Activated CD8-positive, alpha-beta memory T cell treated with anti-CD3 and anti-CD28 coated beads for 24 hours (primary cell): ENCODE results near the gene ATP9B.
"Not testable (repeated sequence)": the region's sequence is repeated elsewhere in the genome, so short reads cannot be mapped to it uniquely, and the experiment has no call there.

Experiments used
- DNase-seq: peaks from one replicate; pipeline ENCODE4 v3.0.0-alpha.2; 2020

The ATP9B gene

GRCh38 chr18:79071037-79071436 is 1.8 kb downstream of the ATP9B start:
- no peak for DNase-seq

DNA sequence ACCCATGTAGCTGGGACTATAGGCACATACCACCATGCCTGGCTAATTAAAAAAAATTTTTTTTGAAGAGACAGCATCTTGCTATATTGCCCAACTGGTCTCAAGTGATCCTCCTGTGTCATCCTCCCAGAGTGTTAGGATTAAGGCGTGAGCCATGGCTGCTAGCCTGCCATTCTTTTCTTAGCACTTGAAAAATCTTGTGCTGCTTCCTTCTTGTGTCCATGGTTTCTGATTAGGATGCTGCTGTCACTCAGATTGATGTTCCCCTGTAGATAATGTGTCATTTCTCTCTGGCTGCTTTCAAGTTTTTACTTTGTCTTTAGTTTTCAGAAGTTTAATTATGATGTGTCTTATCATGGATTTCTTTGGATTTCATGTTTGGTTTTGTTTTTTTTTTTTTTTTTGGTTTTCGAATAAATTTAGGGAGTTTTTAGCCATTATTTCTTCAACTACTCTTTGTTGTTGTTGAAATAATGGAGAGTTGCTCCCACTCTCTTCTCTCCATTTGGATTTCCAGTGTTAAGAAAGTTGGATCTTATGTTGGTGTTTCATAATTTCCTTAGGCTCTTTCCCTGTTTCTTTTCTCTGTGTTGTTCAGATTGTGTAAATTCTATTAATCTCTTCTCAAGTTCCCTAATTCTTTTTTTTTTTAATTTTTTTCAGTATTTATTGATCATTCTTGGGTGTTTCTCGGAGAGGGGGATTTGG is 2.5 kb downstream of the ATP9B start:
- DNase-seq: no peak

- not testable (repeated sequence) for DNase-seq
Measured at GRCh38 chr18:79072655-79073054, 3.5 kb downstream of the ATP9B start.

DNA sequence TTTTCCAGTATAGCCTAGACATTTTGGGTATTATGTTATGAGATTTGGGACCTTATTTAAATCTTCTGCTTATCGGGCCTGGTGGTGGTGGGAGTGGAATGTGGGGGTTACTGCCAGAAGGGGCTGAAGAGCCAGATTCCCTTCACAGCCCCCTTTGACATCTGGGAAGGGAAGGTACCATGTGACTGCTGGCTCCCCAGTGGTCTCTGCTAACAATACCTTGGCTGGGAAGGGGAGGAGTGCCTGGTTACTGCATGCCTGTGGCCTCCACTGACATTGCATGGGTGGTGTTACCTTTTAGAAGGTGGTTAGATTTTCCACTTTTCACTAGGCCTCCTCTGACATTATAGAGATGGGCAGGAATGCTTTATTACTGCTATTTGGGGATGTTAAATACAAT is 8.0 kb downstream of the ATP9B start:
- no peak for DNase-seq

GRCh38 chr18:79078791-79079190 is 9.6 kb downstream of the ATP9B start:
- DNase-seq: not testable (repeated sequence)

- DNase-seq: no peak
Measured at GRCh38 chr18:79092874-79093273, 23.7 kb downstream of the ATP9B start.

DNA sequence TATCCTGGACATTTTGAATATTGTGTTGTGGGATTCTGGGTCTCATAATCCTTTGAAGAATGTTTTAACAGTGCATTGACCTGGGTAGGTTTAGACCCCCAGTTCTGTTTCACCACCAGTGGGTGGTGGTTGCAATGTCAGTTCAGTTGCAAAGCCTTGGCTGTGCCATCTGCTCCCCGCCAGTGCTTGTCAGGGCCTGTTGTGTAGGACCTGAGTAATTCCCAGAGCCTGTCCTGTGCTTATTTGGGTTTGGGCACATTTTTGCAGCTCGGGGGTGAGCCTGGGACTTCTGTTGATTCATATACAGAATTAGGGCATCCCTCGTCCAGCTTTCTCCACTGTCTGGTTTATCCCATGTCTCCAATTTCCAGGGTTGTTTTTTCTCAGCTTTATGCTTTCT is 24.8 kb downstream of the ATP9B start:
- no peak for DNase-seq

DNA sequence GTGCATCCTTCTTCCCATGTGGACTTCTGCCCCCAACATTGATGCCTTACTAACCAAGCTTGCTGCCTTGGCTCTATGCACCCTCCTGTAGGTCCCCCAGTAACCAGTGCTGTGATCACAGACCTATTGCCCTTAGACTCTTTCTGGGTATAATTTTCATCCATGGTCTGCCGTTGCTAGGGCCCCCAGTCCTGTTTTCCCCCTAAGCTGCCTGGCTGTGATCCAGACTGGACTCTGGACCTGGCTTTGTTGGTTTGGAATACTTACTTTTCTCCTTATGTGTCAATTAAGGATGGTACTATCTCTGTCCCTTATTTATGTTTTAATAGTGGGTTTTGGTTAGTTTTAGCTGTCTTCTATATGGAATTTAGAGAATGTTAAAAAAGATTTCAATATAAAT is 26.0 kb downstream of the ATP9B start:
- no peak for DNase-seq

DNA sequence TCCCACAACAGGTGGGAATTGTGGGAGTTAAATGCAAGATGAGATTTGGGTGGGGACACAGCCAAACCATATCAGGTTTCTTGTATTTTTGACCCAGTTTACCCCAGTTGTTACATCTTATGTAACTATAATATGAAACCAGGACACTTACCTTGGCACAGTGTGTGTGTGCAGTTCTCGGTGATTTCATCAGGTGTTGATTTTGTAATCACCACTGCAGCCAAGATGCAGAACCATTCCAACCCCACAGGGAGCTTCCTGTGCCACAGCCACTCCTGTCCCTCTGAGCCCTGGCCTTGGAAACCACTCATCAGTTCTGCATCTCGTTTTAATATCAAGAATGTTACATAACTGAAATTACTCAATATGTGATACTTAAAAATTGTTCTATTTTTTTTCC is 31.8 kb downstream of the ATP9B start:
- no peak for DNase-seq

GRCh38 chr18:79102886-79103285 is 33.7 kb downstream of the ATP9B start:
- no peak for DNase-seq

DNA sequence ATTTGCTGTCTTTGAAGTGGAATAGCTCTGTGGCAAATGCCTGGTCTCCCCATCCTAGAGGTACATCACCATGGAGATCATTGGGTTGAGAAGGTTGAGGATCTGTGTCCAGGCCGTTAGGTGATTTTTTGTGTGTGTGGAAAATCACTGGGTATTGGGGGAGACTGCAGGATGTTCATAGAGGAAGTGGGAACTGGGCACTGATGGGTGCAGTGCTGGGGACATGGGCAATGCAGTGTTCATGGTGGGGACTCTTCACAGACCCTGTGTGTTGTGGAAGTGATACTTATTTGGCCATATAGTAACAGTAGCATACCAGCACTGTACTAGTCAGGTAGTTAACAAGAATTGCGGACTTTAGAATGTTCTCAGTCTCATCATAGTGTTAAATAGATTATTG is 34.9 kb downstream of the ATP9B start:
- no peak for DNase-seq

GRCh38 chr18:79105455-79105854 is 36.3 kb downstream of the ATP9B start:
- no peak for DNase-seq

DNA sequence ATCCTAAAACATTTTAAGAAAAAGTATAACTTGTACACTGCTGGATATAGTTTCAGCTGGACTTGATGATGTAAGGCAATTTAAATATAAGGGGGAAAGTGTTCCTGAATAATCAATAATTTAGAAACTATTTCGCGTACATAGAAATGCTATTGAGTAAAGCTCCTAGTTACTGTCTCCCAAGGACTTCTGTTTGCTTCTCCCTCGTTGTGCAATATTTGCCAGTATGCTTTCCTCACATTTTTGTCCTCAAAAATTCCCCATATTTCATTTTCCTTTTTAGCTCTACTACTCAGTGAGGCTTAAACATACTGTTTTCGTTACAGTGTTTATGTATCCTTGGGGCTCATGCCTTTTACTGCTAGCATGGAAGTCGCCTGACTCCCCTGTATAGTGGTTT is 36.9 kb downstream of the ATP9B start:
- no peak for DNase-seq

DNA sequence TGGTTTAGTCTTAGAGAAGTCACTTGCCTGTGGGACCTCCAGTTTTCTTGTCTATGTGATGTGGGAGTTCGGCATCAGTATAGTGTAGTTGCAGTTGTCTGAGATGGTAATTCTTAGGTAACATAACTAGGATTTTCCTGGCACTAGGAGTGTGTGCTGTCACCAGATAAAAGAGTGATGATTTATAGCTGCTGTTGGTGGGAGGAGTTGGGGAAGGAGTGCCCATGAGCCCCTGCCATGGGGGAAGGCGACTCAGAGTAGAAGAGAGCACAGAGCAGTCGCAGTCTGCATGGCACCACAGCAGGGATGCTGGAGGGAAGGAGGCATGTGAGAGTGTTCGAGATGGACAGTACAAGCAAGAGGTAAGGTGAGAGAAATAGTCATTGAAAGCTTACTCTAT is 38.7 kb downstream of the ATP9B start:
- DNase-seq: no peak

DNA sequence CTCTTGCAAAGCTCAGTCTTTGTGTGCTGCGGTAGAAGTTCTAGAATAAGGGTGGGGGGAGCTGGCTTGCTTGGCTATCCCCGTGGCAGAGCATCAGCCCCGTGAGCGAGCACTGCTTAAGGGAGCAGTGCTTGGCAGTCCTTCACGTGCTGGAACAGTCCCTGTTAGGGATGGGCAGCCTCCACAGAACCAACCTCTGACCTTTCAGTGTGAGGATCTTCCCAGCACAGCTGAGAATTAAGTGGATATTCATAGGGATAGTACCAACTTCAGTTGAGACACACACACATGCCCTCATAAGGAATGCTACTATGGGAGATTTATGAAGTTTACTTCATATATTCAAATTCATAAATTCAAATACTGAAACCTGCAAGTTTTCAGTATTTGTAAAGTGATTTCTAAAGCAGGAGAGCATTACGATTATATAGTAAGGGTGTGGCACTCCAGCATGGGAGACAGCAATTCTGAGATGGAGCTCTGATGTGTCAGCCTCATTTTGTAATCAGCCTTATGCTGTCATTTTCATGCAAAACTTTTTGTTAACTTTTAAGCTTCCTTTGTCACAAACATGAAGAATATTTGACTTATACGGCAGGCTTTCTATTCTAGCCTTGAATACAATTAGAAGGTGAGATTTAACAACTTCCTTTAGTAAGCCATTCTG is 39.5 kb downstream of the ATP9B start:
- DNase-seq: no peak

- DNase-seq: no peak
Measured at GRCh38 chr18:79111483-79111882, 42.3 kb downstream of the ATP9B start.

GRCh38 chr18:79117385-79117784 is 48.2 kb downstream of the ATP9B start:
- DNase-seq: no peak

DNA sequence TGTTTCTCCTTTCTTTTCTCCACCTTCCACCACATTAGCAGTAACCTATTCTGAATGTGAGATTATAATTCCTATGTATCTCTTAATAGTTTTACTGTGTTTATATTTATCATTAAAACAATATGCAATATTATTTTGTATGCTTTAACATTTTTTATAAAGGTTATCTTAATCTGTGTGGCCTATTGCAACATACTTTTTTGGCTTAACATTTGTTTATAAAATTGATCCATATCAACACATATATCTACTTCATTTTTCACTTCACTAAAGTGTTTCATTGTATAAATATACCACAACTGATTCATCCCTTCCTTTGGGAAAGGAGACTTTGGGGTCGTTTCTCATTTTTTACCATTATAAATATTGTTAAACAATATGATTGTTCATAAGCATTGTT is 48.6 kb downstream of the ATP9B start:
- DNase-seq: no peak

DNA sequence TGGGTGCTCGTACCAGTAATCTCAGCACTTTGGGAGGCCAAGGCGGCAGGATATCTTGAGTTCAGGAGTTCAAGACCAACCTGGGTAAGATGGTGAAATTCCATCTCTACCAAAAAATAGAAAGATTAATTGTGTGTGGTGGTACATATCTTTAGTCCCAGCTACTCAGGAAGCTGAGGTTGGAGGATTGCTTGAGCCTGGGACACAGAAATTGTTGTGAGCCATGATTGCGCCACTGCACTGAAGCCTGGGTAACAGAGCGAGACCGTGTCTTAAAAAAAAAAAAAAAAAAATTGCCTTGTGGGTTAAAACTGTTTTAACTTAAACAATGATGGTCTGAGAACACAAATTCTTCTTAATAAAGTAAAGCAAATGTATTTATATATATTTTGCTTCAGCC is 49.6 kb downstream of the ATP9B start:
- DNase-seq: no peak

DNA sequence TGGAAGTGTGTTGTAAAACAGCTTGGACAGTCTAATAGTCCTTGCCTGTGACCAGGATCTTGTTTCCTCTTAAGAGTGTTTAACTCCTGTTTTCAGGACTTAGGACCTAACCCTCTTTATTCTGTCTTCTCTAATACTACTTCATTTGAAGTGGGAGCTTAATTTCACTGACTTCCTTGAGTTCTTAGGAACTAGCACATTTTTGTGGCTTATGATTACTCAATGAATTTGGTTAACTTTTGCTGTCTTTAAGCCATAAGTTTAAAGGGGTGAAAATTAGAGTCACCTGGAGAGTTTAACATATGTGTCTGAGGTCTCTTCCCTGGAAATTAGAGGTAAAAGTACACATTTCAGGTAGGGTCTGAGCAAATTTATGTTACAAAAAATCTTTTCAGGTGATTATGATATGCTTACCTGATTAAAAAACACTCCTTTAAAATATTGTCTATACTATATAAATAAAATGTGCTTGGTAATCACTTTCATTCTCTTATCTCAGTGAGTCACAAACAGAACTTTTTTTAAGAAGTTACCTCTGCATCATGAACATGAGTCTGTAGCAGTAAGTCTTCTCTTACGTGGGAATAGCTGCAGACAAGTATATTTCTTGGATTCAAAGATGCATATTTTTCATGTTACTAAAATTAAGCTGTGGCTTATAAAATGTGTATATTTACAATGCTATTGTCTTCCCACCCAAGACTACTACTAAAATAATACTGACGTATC is 52.7 kb downstream of the ATP9B start:
- no peak for DNase-seq

GRCh38 chr18:79123948-79124347 is 54.8 kb downstream of the ATP9B start:
- DNase-seq: no peak

DNA sequence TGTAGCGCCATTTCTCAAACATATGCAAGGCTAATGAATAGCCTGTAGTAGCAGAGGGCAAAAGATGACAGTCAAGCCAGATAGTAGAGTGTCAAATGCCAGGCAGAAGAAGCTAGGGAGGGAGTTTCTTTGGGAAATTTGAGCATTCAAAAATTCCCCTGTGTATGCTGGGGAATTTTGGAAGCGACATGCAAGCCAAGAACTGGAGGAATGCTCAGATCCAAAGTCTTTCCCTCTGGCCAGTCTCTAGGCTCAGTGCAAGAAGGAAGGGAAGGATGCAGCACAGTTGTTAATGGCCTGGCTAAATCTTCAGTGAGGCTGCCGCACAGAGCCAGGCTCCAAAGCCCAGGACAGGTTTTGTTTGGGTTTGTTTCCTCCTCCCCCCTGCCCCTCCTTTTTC is 59.9 kb downstream of the ATP9B start:
- DNase-seq: no peak

- no peak for DNase-seq
Measured at GRCh38 chr18:79133724-79134123, 64.5 kb downstream of the ATP9B start.

- DNase-seq: no peak
Measured at GRCh38 chr18:79135924-79136323, 66.7 kb downstream of the ATP9B start.
